ENCODE results near the gene LCT. TPM values are rescaled to one million over a fixed set of nuclear protein-coding genes. Genes with fewer than 3 reads are reported as not detected.

The LCT gene
- total and polyA plus RNA-seq, 4 donors: 0.01 to 0.06 (median 0.02) TPM; not detected in 1

- no peak overlapping the region for H3K9ac ChIP-seq (ENCODE audit: insufficient read depth in 1 of 2, low read length in 2 of 2)
- peaks cover 0 to 2% (median 0%) of the 10 kb centered on the region in 4 donors for H3K9me3 ChIP-seq (ENCODE audit: control insufficient read depth in 4 of 4, insufficient read depth in 3 of 4, low read length in 3 of 4)
- H3K27me3 ChIP-seq (ENCODE audit: control insufficient read depth in 3 of 3, insufficient read depth in 3 of 3, low read length in 2 of 3): no peaks in the 10 kb centered on the region
- H3K27ac ChIP-seq (ENCODE audit: low read depth in 1 of 2, low read length in 1 of 2): no peak overlapping the region
- DNase-seq: no peak
- 91 to 100% methylated on average over 1 of the region's 1 CpG for WGBS, 2 donors
- no peak for ATAC-seq (ENCODE audit: insufficient read depth, low FRiP score)
- H3K4me1 ChIP-seq (ENCODE audit: control insufficient read depth in 5 of 5, insufficient read depth in 5 of 5, low read length in 5 of 5): peaks cover 0 to 16% (median 2%) of the 10 kb centered on the region in 5 donors
- no peak overlapping the region for H3K4me3 ChIP-seq
- no peak for TF ChIP-seq CTCF (IDR thresholded peaks at IDR 0.05; ENCODE audit: control extremely low read depth, extremely low read depth)
- peaks cover 6 to 26% (median 18%) of the 10 kb centered on the region in 4 donors for H3K36me3 ChIP-seq (ENCODE audit: control insufficient read depth in 4 of 4, insufficient read depth in 4 of 4, low read length in 4 of 4)
Observed at GRCh38 chr2:135870571-135870970, 33.6 kb upstream of the LCT start.

- no peak for DNase-seq
- ATAC-seq (ENCODE audit: insufficient read depth, low FRiP score): no peak
Observed at GRCh38 chr2:135863233-135863632, 26.2 kb upstream of the LCT start.

GRCh38 chr2:135862718-135863117, 25.7 kb upstream of the LCT start:
- 89 to 92% methylated on average over 4 of the region's 4 CpGs for WGBS, 2 donors
- Histone ChIP-seq H3K4me3 (no peak overlapping the region), H3K4me1 (ENCODE audit: control insufficient read depth in 5 of 5, insufficient read depth in 5 of 5, low read length in 5 of 5) (no peaks in the 10 kb centered on the region), H3K9me3 (ENCODE audit: control insufficient read depth in 4 of 4, insufficient read depth in 3 of 4, low read length in 3 of 4) (peaks cover 0 to 2% (median 0%) of the 10 kb centered on the region in 4 donors), H3K27ac (ENCODE audit: low read depth in 1 of 2, low read length in 1 of 2) (no peak overlapping the region), H3K9ac (ENCODE audit: insufficient read depth in 1 of 2, low read length in 2 of 2) (no peak overlapping the region), H3K36me3 (ENCODE audit: control insufficient read depth in 4 of 4, insufficient read depth in 4 of 4, low read length in 4 of 4) (peaks cover 17 to 47% (median 25%) of the 10 kb centered on the region in 4 donors), H3K27me3 (ENCODE audit: control insufficient read depth in 3 of 3, insufficient read depth in 3 of 3, low read length in 2 of 3) (no peaks in the 10 kb centered on the region)
- ATAC-seq (ENCODE audit: insufficient read depth, low FRiP score): no peak
- TF ChIP-seq CTCF (IDR thresholded peaks at IDR 0.05; ENCODE audit: control extremely low read depth, extremely low read depth): no peak
- no peak for DNase-seq

More at GRCh38 chr2:135863233-135863632, 26.2 kb upstream of the LCT start:
- Histone ChIP-seq H3K4me1 (ENCODE audit: control insufficient read depth in 5 of 5, insufficient read depth in 5 of 5, low read length in 5 of 5) (no peaks in the 10 kb centered on the region), H3K27me3 (ENCODE audit: control insufficient read depth in 3 of 3, insufficient read depth in 3 of 3, low read length in 2 of 3) (no peaks in the 10 kb centered on the region), H3K9ac (ENCODE audit: insufficient read depth in 1 of 2, low read length in 2 of 2) (no peak overlapping the region), H3K9me3 (ENCODE audit: control insufficient read depth in 4 of 4, insufficient read depth in 3 of 4, low read length in 3 of 4) (peaks cover 0 to 2% (median 0%) of the 10 kb centered on the region in 4 donors), H3K4me3 (no peak overlapping the region), H3K36me3 (ENCODE audit: control insufficient read depth in 4 of 4, insufficient read depth in 4 of 4, low read length in 4 of 4) (peaks cover 14 to 49% (median 28%) of the 10 kb centered on the region in 4 donors), H3K27ac (ENCODE audit: low read depth in 1 of 2, low read length in 1 of 2) (no peak overlapping the region)
- no peak for TF ChIP-seq CTCF (IDR thresholded peaks at IDR 0.05; ENCODE audit: control extremely low read depth, extremely low read depth)
- WGBS, 2 donors: 91 to 92% methylated on average over 6 of the region's 6 CpGs

GRCh38 chr2:135853401-135853800, 16.4 kb upstream of the LCT start:
- Histone ChIP-seq H3K36me3 (ENCODE audit: control insufficient read depth in 4 of 4, insufficient read depth in 4 of 4, low read length in 4 of 4) (peaks cover 9 to 28% (median 13%) of the 10 kb centered on the region in 4 donors), H3K27ac (ENCODE audit: low read depth in 1 of 2, low read length in 1 of 2) (no peak overlapping the region), H3K4me3 (no peak overlapping the region), H3K27me3 (ENCODE audit: control insufficient read depth in 3 of 3, insufficient read depth in 3 of 3, low read length in 2 of 3) (no peaks in the 10 kb centered on the region), H3K4me1 (ENCODE audit: control insufficient read depth in 5 of 5, insufficient read depth in 5 of 5, low read length in 5 of 5) (no peaks in the 10 kb centered on the region), H3K9ac (ENCODE audit: insufficient read depth in 1 of 2, low read length in 2 of 2) (no peak overlapping the region), H3K9me3 (ENCODE audit: control insufficient read depth in 4 of 4, insufficient read depth in 3 of 4, low read length in 3 of 4) (no peaks in the 10 kb centered on the region)
- DNase-seq (no peak), ATAC-seq (ENCODE audit: insufficient read depth, low FRiP score) (no peak)
- no peak for TF ChIP-seq CTCF (IDR thresholded peaks at IDR 0.05; ENCODE audit: control extremely low read depth, extremely low read depth)
